Stimulated activated effector memory CD8-positive, alpha-beta T cell treated with anti-CD3 and anti-CD28 coated beads, Interleukin-12 subunit alpha, Interleukin-12 subunit beta, amount 100 ng/mL, for 72 hours (primary cell): ENCODE data around the gene PLEKHB1.

Source experiments
- ATAC-seq: fragments of 150-1000 bp; cut with Tn5 transposase; 2 replicates; pipeline ENCODE4 v1.10.0; 2021
- DNase-seq, 2 donors: peaks; one replicate each; pipeline ENCODE4 v3.0.0; 2021 to 2022; ENCODE audit warnings: low spot score in 2 of 2
- H3K27ac Mint-ChIP-seq: one replicate; pipeline ENCODE4 v1.8.0; 2022; ENCODE audit warnings: mild to moderate bottlenecking, mixed read lengths
- H3K36me3 Mint-ChIP-seq: one replicate; pipeline ENCODE4 v1.8.0; 2022; ENCODE audit warnings: mild to moderate bottlenecking, mixed read lengths
- H3K4me1 Mint-ChIP-seq: one replicate; pipeline ENCODE4 v1.8.0; 2022; ENCODE audit warnings: mixed read lengths
- H3K4me3 Mint-ChIP-seq: one replicate; pipeline ENCODE4 v1.8.0; 2022; ENCODE audit warnings: mild to moderate bottlenecking, mixed read lengths
- H3K9me3 Mint-ChIP-seq: one replicate; pipeline ENCODE4 v1.8.0; 2022; ENCODE audit warnings: mixed read lengths

Gene PLEKHB1

GRCh38 chr11:73637012-73637411, 9.4 kb upstream of the PLEKHB1 start:
- H3K9me3 Mint-ChIP-seq: no peaks in the 10 kb centered on the region
- ATAC-seq: no peak
- no peak overlapping the region for H3K27ac Mint-ChIP-seq
- H3K4me1 Mint-ChIP-seq: no peaks in the 10 kb centered on the region
- H3K4me3 Mint-ChIP-seq: no peak overlapping the region
- H3K36me3 Mint-ChIP-seq: no peaks in the 10 kb centered on the region
- no peak for DNase-seq

GRCh38 chr11:73640592-73640991, 5.8 kb upstream of the PLEKHB1 start:
- Mint-ChIP-seq H3K4me1 (peaks cover 5% of the 10 kb centered on the region), H3K36me3 (no peaks in the 10 kb centered on the region), H3K27ac (no peak overlapping the region), H3K9me3 (no peaks in the 10 kb centered on the region), H3K4me3 (no peak overlapping the region)
- ATAC-seq: no peak
- no peak for DNase-seq

GRCh38 chr11:73641668-73642067, 4.7 kb upstream of the PLEKHB1 start:
- Mint-ChIP-seq H3K36me3 (no peaks in the 10 kb centered on the region), H3K9me3 (no peaks in the 10 kb centered on the region), H3K4me3 (no peak overlapping the region), H3K4me1 (peaks cover 13% of the 10 kb centered on the region), H3K27ac (no peak overlapping the region)
- ATAC-seq (no peak), DNase-seq (no peak)

GRCh38 chr11:73645121-73645969, 1.0 kb upstream of the PLEKHB1 start:
- H3K9me3 Mint-ChIP-seq: no peaks in the 10 kb centered on the region
- DNase-seq: no peak
- ATAC-seq: no peak
- H3K36me3 Mint-ChIP-seq: no peaks in the 10 kb centered on the region
- peaks cover 32% of the 10 kb centered on the region for H3K4me1 Mint-ChIP-seq
- no peak overlapping the region for H3K4me3 Mint-ChIP-seq
- H3K27ac Mint-ChIP-seq: no peak overlapping the region

- peak; percentile 99 for ATAC-seq
- Mint-ChIP-seq H3K4me1 (peaks cover 32% of the 10 kb centered on the region), H3K36me3 (no peaks in the 10 kb centered on the region), H3K27ac (peak overlapping the region; percentile 84), H3K9me3 (no peaks in the 10 kb centered on the region), H3K4me3 (peak overlapping the region; percentile 68)
- peak; percentile 73 to 90 for DNase-seq
Observed at GRCh38 chr11:73647459-73648100, 1.2 kb downstream of the PLEKHB1 start.

- Mint-ChIP-seq H3K9me3 (no peaks in the 10 kb centered on the region), H3K4me1 (peaks cover 32% of the 10 kb centered on the region), H3K4me3 (peak overlapping the region; percentile 68), H3K36me3 (no peaks in the 10 kb centered on the region), H3K27ac (peak overlapping the region; percentile 84)
- ATAC-seq: no peak
- DNase-seq: no peak
Observed at GRCh38 chr11:73648121-73648520, 1.7 kb downstream of the PLEKHB1 start.

GRCh38 chr11:73648571-73649046, 2.2 kb downstream of the PLEKHB1 start:
- Mint-ChIP-seq H3K4me1 (peaks cover 32% of the 10 kb centered on the region), H3K27ac (peak overlapping the region; percentile 62), H3K4me3 (no peak overlapping the region), H3K9me3 (no peaks in the 10 kb centered on the region), H3K36me3 (no peaks in the 10 kb centered on the region)
- ATAC-seq: no peak
- no peak for DNase-seq

GRCh38 chr11:73649206-73649605, 2.8 kb downstream of the PLEKHB1 start:
- Mint-ChIP-seq H3K9me3 (no peaks in the 10 kb centered on the region), H3K4me3 (no peak overlapping the region), H3K36me3 (no peaks in the 10 kb centered on the region), H3K27ac (peak overlapping the region; percentile 62), H3K4me1 (peaks cover 32% of the 10 kb centered on the region)
- DNase-seq (no peak), ATAC-seq (no peak)

- Mint-ChIP-seq H3K4me3 (no peak overlapping the region), H3K9me3 (no peaks in the 10 kb centered on the region)
Observed at GRCh38 chr11:73650400-73650799, 4.0 kb downstream of the PLEKHB1 start.

GRCh38 chr11:73651252-73651651, 4.9 kb downstream of the PLEKHB1 start:
- H3K9me3 Mint-ChIP-seq: no peaks in the 10 kb centered on the region
- H3K4me1 Mint-ChIP-seq: peaks cover 22% of the 10 kb centered on the region
- ATAC-seq: no peak
- H3K36me3 Mint-ChIP-seq: no peaks in the 10 kb centered on the region
- no peak for DNase-seq
- H3K4me3 Mint-ChIP-seq: no peak overlapping the region
- H3K27ac Mint-ChIP-seq: no peak overlapping the region

More at GRCh38 chr11:73650400-73650799, 4.0 kb downstream of the PLEKHB1 start:
- Mint-ChIP-seq H3K27ac (no peak overlapping the region), H3K4me1 (peaks cover 29% of the 10 kb centered on the region), H3K36me3 (no peaks in the 10 kb centered on the region)
- no peak for DNase-seq
- no peak for ATAC-seq

- Mint-ChIP-seq H3K36me3 (no peaks in the 10 kb centered on the region), H3K4me1 (peaks cover 19% of the 10 kb centered on the region)
- ATAC-seq: no peak
Observed at GRCh38 chr11:73651661-73652045, 5.3 kb downstream of the PLEKHB1 start.

GRCh38 chr11:73652046-73652730, 5.8 kb downstream of the PLEKHB1 start:
- Mint-ChIP-seq H3K9me3 (no peaks in the 10 kb centered on the region), H3K36me3 (no peaks in the 10 kb centered on the region), H3K4me3 (no peak overlapping the region), H3K4me1 (peaks cover 14% of the 10 kb centered on the region), H3K27ac (no peak overlapping the region)
- ATAC-seq (no peak), DNase-seq (no peak)

More at GRCh38 chr11:73651661-73652045, 5.3 kb downstream of the PLEKHB1 start:
- Mint-ChIP-seq H3K9me3 (no peaks in the 10 kb centered on the region), H3K4me3 (no peak overlapping the region), H3K27ac (no peak overlapping the region)
- DNase-seq: no peak

- DNase-seq: no peak
- no peak overlapping the region for H3K4me3 Mint-ChIP-seq
- peaks cover 6% of the 10 kb centered on the region for H3K4me1 Mint-ChIP-seq
- no peaks in the 10 kb centered on the region for H3K36me3 Mint-ChIP-seq
- no peaks in the 10 kb centered on the region for H3K9me3 Mint-ChIP-seq
- no peak overlapping the region for H3K27ac Mint-ChIP-seq
- no peak for ATAC-seq
Observed at GRCh38 chr11:73652856-73653559, 6.6 kb downstream of the PLEKHB1 start.

GRCh38 chr11:73653996-73654395, 7.6 kb downstream of the PLEKHB1 start:
- Mint-ChIP-seq H3K4me1 (peaks cover 4% of the 10 kb centered on the region), H3K9me3 (no peaks in the 10 kb centered on the region), H3K4me3 (no peak overlapping the region), H3K27ac (no peak overlapping the region), H3K36me3 (no peaks in the 10 kb centered on the region)
- no peak for ATAC-seq
- no peak for DNase-seq

- H3K9me3 Mint-ChIP-seq: no peaks in the 10 kb centered on the region
- no peaks in the 10 kb centered on the region for H3K36me3 Mint-ChIP-seq
- no peaks in the 10 kb centered on the region for H3K4me1 Mint-ChIP-seq
- DNase-seq: no peak
- no peak for ATAC-seq
- H3K4me3 Mint-ChIP-seq: no peak overlapping the region
- H3K27ac Mint-ChIP-seq: no peak overlapping the region
Observed at GRCh38 chr11:73654482-73655021, 8.2 kb downstream of the PLEKHB1 start.
